ENCODE measurements around the gene C1QA.

- TF ChIP-seq POLR2A (IDR thresholded peaks at IDR 0.05) (no peak), CTCF (IDR thresholded peaks at IDR 0.05) (no peak)
Observed at GRCh38 chr1:22616571-22616970, 19.9 kb upstream of the C1QA start.
